PC-9 (cell line): Measurements from ENCODE around the gene SPATA45.

Source experiments
- CTCF ChIP-seq: fragments of 200-600 bp; sonication (generic); conservative IDR thresholded peaks from 2 replicates; pipeline ENCODE4 v1.6.1; 2017; ENCODE audit warnings: mixed run types, antibody characterized with exemption, mild to moderate bottlenecking, moderate library complexity
- EZH2 ChIP-seq: fragments of 200-600 bp; sonication (generic); IDR thresholded peaks from 2 replicates; pipeline ENCODE4 v1.8.0; 2017; ENCODE audit warnings: antibody characterized with exemption, low read depth

GRCh38 chr1:212780759-212781158, 66.7 kb downstream of the SPATA45 start:
- no peak for TF ChIP-seq CTCF
- no peak for TF ChIP-seq EZH2
